Neural cell (in vitro differentiated cells): ENCODE results near the gene ASCC1.
"Not testable (repeated sequence)": the region's sequence is repeated elsewhere in the genome, so short reads cannot be mapped to it uniquely, and the experiment has no call there.

ENCODE experiments used
- CTCF ChIP-seq: fragments of 450-650 bp; IDR thresholded peaks from 2 replicates; pipeline ENCODE4 v1.5.1; 2014; ENCODE audit warnings: antibody characterized with exemption, mild to moderate bottlenecking, moderate library complexity; ENCODE audit not compliant: poor library complexity, severe bottlenecking
- EP300 ChIP-seq: fragments of 450-650 bp; conservative IDR thresholded peaks from 2 replicates; pipeline ENCODE4 v1.6.1; 2014; ENCODE audit warnings: antibody characterized with exemption, mild to moderate bottlenecking, moderate library complexity; ENCODE audit not compliant: poor library complexity, severe bottlenecking
- EZH2 ChIP-seq: fragments of 200-600, 300-800 bp; shearing (Covaris generic), sonication (generic); IDR thresholded peaks from 2 replicates; pipeline ENCODE4 v1.6.1; 2014; ENCODE audit warnings: antibody characterized with exemption, low read length, borderline replicate concordance, mild to moderate bottlenecking; ENCODE audit not compliant: insufficient read depth, poor library complexity, severe bottlenecking
- REST ChIP-seq: IDR thresholded peaks from 2 replicates; pipeline ENCODE4 v1.6.1; 2012; ENCODE audit warnings: borderline replicate concordance
- SMC3 ChIP-seq: fragments of 450-650 bp; conservative IDR thresholded peaks from 2 replicates; pipeline ENCODE4 v1.6.1; 2014; ENCODE audit warnings: antibody characterized with exemption, mild to moderate bottlenecking, moderate library complexity; ENCODE audit not compliant: poor library complexity

GRCh38 chr10:72108004-72108370 is 108.1 kb downstream of the ASCC1 start:
- TF ChIP-seq EZH2, CTCF, REST, SMC3, EP300: not testable (repeated sequence)
